Liver (tissue), 9 donors: ENCODE results near the gene PDLIM5. TPM values are rescaled to one million over a fixed set of nuclear protein-coding genes. Genes with fewer than 3 reads are reported as not detected.
"Not testable (repeated sequence)": the region's sequence is repeated elsewhere in the genome, so short reads cannot be mapped to it uniquely, and the experiment has no call there.

Experiments
- DNase-seq: peaks from one replicate; pipeline ENCODE4 v3.0.0-alpha.2; 2017; ENCODE audit warnings: low spot score
- H3K27ac ChIP-seq, 2 donors: one replicate each; pipeline ENCODE4 v1.7.0; 2013; ENCODE audit warnings: inconsistent platforms in 2 of 2, low read length in 2 of 2, control low read depth in 1 of 2, low read depth in 1 of 2, mild to moderate bottlenecking in 1 of 2
- H3K27me3 ChIP-seq, 4 donors: one replicate each; pipeline versions ENCODE4 v1.6.1 to v1.7.0; 2013; ENCODE audit warnings: low read length in 3 of 4, inconsistent platforms in 1 of 4, mild to moderate bottlenecking in 1 of 4, moderate library complexity in 1 of 4; ENCODE audit not compliant: control insufficient read depth in 4 of 4, insufficient read depth in 4 of 4
- H3K36me3 ChIP-seq, 4 donors: one replicate each; pipeline versions ENCODE4 v1.6.1 to v1.7.0; 2013; ENCODE audit warnings: low read length in 3 of 4, mild to moderate bottlenecking in 3 of 4, low read depth in 1 of 4, moderate library complexity in 1 of 4; ENCODE audit not compliant: control insufficient read depth in 4 of 4, insufficient read depth in 3 of 4
- H3K4me1 ChIP-seq, 4 donors: one replicate each; pipeline versions ENCODE4 v1.6.1 to v1.7.0; 2013; ENCODE audit warnings: low read length in 3 of 4, mild to moderate bottlenecking in 3 of 4, moderate library complexity in 1 of 4; ENCODE audit not compliant: control insufficient read depth in 4 of 4, insufficient read depth in 4 of 4
- H3K4me3 ChIP-seq, 3 donors: one replicate each; pipeline versions ENCODE4 v1.6.1 to v1.7.0; 2013; ENCODE audit warnings: low read length in 3 of 3, control low read depth in 1 of 3, low read depth in 1 of 3, mild to moderate bottlenecking in 1 of 3
- H3K9ac ChIP-seq, 2 donors: one replicate each; pipeline ENCODE4 v1.7.0; 2013; ENCODE audit warnings: low read length in 2 of 2, mild to moderate bottlenecking in 2 of 2, moderate library complexity in 2 of 2, control low read depth in 1 of 2, low read depth in 1 of 2
- H3K9me3 ChIP-seq, 4 donors: one replicate each; pipeline versions ENCODE4 v1.6.1 to v1.7.0; 2013; ENCODE audit warnings: low read length in 3 of 4; ENCODE audit not compliant: control insufficient read depth in 4 of 4
- ATF3 ChIP-seq: IDR thresholded peaks from 2 replicates; pipeline ENCODE4 v1.6.1; 2016; ENCODE audit warnings: antibody characterized with exemption
- EGR1 ChIP-seq, 2 donors: IDR thresholded peaks; 2 replicates each; pipeline ENCODE4 v1.6.1; 2016 to 2018; ENCODE audit warnings: antibody characterized with exemption in 2 of 2, low read depth in 2 of 2
- FOXA1 ChIP-seq: IDR thresholded peaks from 2 replicates; pipeline ENCODE4 v1.6.1; 2016; ENCODE audit warnings: antibody characterized with exemption
- FOXA2 ChIP-seq: IDR thresholded peaks from 2 replicates; pipeline ENCODE4 v1.6.1; 2016; ENCODE audit warnings: antibody characterized with exemption
- GABPA ChIP-seq, 2 donors: IDR thresholded peaks in 1 of 2; conservative IDR thresholded peaks in 1 of 2; 2 replicates each; pipeline ENCODE4 v1.6.1; 2016; ENCODE audit warnings: antibody characterized with exemption in 2 of 2, mild to moderate bottlenecking in 1 of 2, moderate library complexity in 1 of 2
- HNF4A ChIP-seq, 2 donors: conservative IDR thresholded peaks; 2 replicates each; pipeline ENCODE4 v1.6.1; 2016; ENCODE audit warnings: antibody characterized with exemption in 2 of 2, mild to moderate bottlenecking in 2 of 2
- HNF4G ChIP-seq: IDR thresholded peaks from 2 replicates; pipeline ENCODE4 v1.6.1; 2016; ENCODE audit warnings: antibody characterized with exemption
- JUND ChIP-seq, 2 donors: IDR thresholded peaks; 2 replicates each; pipeline ENCODE4 v1.6.1; 2016; ENCODE audit warnings: antibody characterized with exemption in 2 of 2
- NR2F2 ChIP-seq: IDR thresholded peaks from 2 replicates; pipeline ENCODE4 v1.6.1; 2016; ENCODE audit warnings: antibody characterized with exemption
- RAD21 ChIP-seq, 2 donors: IDR thresholded peaks; 2 replicates each; pipeline ENCODE4 v1.6.1; 2016; ENCODE audit warnings: antibody characterized with exemption in 2 of 2, mild to moderate bottlenecking in 2 of 2
- REST ChIP-seq: IDR thresholded peaks from 2 replicates; pipeline ENCODE4 v1.6.1; 2016; ENCODE audit warnings: antibody characterized with exemption, mild to moderate bottlenecking
- RXRA ChIP-seq, 2 donors: IDR thresholded peaks; 2 replicates each; pipeline ENCODE4 v1.6.1; 2017 to 2018; ENCODE audit warnings: antibody characterized with exemption in 2 of 2, mild to moderate bottlenecking in 1 of 2
- SP1 ChIP-seq: IDR thresholded peaks from 2 replicates; pipeline ENCODE4 v1.6.1; 2018; ENCODE audit warnings: antibody characterized with exemption, mild to moderate bottlenecking
- TAF1 ChIP-seq: conservative IDR thresholded peaks from 2 replicates; pipeline ENCODE4 v1.6.1; 2016; ENCODE audit warnings: antibody characterized with exemption, mild to moderate bottlenecking
- YY1 ChIP-seq: IDR thresholded peaks from 2 replicates; pipeline ENCODE4 v1.6.1; 2016; ENCODE audit warnings: antibody characterized with exemption, mild to moderate bottlenecking
- WGBS: extraction: QIAGEN DNeasy Blood & Tissue Kit; methylation state at CpG from one replicate; pipeline ENCODE4 v1.1.7; 2013; 5-methylcytosine and 5-hydroxymethylcytosine counted together
- polyA plus RNA-seq, 2 donors: library from polyadenylated mRNA; stranded (reverse) in 1 of 2; unstranded in 1 of 2; fragments of 200-250 nt in 1 of 2; fragments of >200 nt in 1 of 2; fragmentation: Nextera tagmentation in 1 of 2; extraction: Ambion mirVana in 1 of 2; gene quantifications; one replicate each; pipeline versions ENCODE4 v1.2.1 to v1.2.3, GENCODE V29; 2013 to 2015
- total RNA-seq, 2 donors: library from RNA; depleted of rRNA; stranded (reverse); fragments of >200 nt; gene quantifications; one replicate each; pipeline ENCODE4 v1.2.3, GENCODE V29; 2014
- TF ChIP-seq, protein P1 (sequence below): IDR thresholded peaks from 2 replicates; pipeline ENCODE4 v1.6.1; 2016; ENCODE audit warnings: antibody characterized with exemption
- TF ChIP-seq, protein P2 (sequence below): IDR thresholded peaks from 2 replicates; pipeline ENCODE4 v1.6.1; 2016; ENCODE audit warnings: antibody characterized with exemption
- TF ChIP-seq, protein P3 (sequence below): fragments of 150-350 bp; IDR thresholded peaks from 2 replicates; pipeline ENCODE4 v1.5.1; 2017; ENCODE audit warnings: improper control_type of control experiment, low read depth, low read length; ENCODE audit not compliant: missing input control
- donor health status: healthy.
- donor health status: healthy.
- donor health status: healthy.
- donor health status: healthy.
- donor health status: healthy.

The PDLIM5 gene, protein sequence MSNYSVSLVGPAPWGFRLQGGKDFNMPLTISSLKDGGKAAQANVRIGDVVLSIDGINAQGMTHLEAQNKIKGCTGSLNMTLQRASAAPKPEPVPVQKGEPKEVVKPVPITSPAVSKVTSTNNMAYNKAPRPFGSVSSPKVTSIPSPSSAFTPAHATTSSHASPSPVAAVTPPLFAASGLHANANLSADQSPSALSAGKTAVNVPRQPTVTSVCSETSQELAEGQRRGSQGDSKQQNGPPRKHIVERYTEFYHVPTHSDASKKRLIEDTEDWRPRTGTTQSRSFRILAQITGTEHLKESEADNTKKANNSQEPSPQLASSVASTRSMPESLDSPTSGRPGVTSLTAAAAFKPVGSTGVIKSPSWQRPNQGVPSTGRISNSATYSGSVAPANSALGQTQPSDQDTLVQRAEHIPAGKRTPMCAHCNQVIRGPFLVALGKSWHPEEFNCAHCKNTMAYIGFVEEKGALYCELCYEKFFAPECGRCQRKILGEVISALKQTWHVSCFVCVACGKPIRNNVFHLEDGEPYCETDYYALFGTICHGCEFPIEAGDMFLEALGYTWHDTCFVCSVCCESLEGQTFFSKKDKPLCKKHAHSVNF
- total RNA-seq: 100 to 1,000 TPM in 1 of 2 donors, 10 to 100 TPM in 1; 43.9 to 114 TPM
- polyA plus RNA-seq: 10 to 100 TPM; 19.1 to 91.7 TPM

GRCh38 chr4:94451695-94452475 is at the start of gene PDLIM5:
TSS of gene PDLIM5 (plus strand) at chr4:94451942. CDS start at chr4:94455289, 3,347 bp downstream.
- no peaks in the 10 kb centered on the region for H3K9me3 ChIP-seq
- H3K4me1 ChIP-seq: peaks cover 7 to 33% (median 14%) of the 10 kb centered on the region in 4 donors
- TF ChIP-seq, protein P1, sequence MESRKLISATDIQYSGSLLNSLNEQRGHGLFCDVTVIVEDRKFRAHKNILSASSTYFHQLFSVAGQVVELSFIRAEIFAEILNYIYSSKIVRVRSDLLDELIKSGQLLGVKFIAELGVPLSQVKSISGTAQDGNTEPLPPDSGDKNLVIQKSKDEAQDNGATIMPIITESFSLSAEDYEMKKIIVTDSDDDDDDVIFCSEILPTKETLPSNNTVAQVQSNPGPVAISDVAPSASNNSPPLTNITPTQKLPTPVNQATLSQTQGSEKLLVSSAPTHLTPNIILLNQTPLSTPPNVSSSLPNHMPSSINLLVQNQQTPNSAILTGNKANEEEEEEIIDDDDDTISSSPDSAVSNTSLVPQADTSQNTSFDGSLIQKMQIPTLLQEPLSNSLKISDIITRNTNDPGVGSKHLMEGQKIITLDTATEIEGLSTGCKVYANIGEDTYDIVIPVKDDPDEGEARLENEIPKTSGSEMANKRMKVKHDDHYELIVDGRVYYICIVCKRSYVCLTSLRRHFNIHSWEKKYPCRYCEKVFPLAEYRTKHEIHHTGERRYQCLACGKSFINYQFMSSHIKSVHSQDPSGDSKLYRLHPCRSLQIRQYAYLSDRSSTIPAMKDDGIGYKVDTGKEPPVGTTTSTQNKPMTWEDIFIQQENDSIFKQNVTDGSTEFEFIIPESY: no peak
- no peak for TF ChIP-seq RXRA (IDR thresholded peaks at IDR 0.05)
- peak in 1 of 2 donors; percentile 2 for TF ChIP-seq HNF4A (conservative IDR thresholded peaks at IDR 0.05)
- TF ChIP-seq, protein P2, sequence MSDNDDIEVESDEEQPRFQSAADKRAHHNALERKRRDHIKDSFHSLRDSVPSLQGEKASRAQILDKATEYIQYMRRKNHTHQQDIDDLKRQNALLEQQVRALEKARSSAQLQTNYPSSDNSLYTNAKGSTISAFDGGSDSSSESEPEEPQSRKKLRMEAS: no peak
- peak in 1 of 2 donors; percentile 45 for TF ChIP-seq EGR1 (IDR thresholded peaks at IDR 0.05; ENCODE audit: low read depth in 2 of 2)
- TF ChIP-seq REST: peak; percentile 92
- TF ChIP-seq, protein P3, sequence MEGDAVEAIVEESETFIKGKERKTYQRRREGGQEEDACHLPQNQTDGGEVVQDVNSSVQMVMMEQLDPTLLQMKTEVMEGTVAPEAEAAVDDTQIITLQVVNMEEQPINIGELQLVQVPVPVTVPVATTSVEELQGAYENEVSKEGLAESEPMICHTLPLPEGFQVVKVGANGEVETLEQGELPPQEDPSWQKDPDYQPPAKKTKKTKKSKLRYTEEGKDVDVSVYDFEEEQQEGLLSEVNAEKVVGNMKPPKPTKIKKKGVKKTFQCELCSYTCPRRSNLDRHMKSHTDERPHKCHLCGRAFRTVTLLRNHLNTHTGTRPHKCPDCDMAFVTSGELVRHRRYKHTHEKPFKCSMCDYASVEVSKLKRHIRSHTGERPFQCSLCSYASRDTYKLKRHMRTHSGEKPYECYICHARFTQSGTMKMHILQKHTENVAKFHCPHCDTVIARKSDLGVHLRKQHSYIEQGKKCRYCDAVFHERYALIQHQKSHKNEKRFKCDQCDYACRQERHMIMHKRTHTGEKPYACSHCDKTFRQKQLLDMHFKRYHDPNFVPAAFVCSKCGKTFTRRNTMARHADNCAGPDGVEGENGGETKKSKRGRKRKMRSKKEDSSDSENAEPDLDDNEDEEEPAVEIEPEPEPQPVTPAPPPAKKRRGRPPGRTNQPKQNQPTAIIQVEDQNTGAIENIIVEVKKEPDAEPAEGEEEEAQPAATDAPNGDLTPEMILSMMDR: no peak
- TF ChIP-seq HNF4G: no peak
- TF ChIP-seq SP1: no peak
- no peak for TF ChIP-seq FOXA2
- no peak for TF ChIP-seq JUND (IDR thresholded peaks at IDR 0.05)
- TF ChIP-seq TAF1: peak; percentile 89
- peak in 1 of 2 donors; percentile 39 for TF ChIP-seq GABPA (IDR thresholded peaks at IDR 0.05 in 1 of 2, conservative IDR thresholded peaks at IDR 0.05 in 1 of 2)
- peak; percentile 4 to 37 for TF ChIP-seq RAD21 (IDR thresholded peaks at IDR 0.05)
- peak; percentile 69 for TF ChIP-seq YY1
- no peak for TF ChIP-seq ATF3
- no peak for TF ChIP-seq NR2F2
- no peak for TF ChIP-seq FOXA1
- WGBS: under 1% methylated on average over 88 of the region's 88 CpGs
- H3K9ac ChIP-seq: peak within 1 kb of the TSS; percentile 99
- peak within 1 kb of the TSS; percentile 87 to 96 for H3K27ac ChIP-seq
- DNase-seq: peak; percentile 95
- peak within 1 kb of the TSS; percentile 68 to 100 (median 95) for H3K4me3 ChIP-seq
- H3K36me3 ChIP-seq: peaks cover 0 to 9% (median 1%) of the 10 kb centered on the region in 4 donors
- no peaks in the 10 kb centered on the region for H3K27me3 ChIP-seq

DNA sequence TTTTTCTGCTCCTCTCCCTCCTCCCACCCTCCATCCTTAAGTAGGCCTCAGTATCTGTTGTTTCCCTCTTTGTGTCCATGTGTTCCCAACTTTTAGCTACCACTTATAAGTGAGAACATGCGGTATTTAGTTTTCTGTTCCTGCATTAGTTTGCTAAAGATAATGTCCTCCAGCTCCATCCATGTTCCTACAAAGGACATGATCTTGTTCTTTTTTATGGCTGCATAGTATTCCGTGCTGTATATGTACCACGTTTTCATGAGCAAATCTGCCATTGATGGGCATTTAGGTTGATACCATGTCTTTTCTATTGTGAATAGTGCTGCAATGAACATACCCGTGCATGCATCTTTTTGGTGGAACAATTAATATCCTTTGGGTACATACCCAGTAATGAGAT is 49.3 kb upstream of the PDLIM5 start:
- not testable (repeated sequence) for H3K36me3 ChIP-seq, H3K27ac ChIP-seq, H3K4me3 ChIP-seq, H3K9ac ChIP-seq, DNase-seq, H3K9me3 ChIP-seq, H3K27me3 ChIP-seq, H3K4me1 ChIP-seq
- 91% methylated on average over 4 of the region's 4 CpGs for WGBS
